Measurements from ENCODE around the gene UBE2G2. TPM values are rescaled to one million over a fixed set of nuclear protein-coding genes. Genes with fewer than 3 reads are reported as not detected.

Gene UBE2G2
- total RNA-seq, 1 donor: 75.3 TPM

DNA sequence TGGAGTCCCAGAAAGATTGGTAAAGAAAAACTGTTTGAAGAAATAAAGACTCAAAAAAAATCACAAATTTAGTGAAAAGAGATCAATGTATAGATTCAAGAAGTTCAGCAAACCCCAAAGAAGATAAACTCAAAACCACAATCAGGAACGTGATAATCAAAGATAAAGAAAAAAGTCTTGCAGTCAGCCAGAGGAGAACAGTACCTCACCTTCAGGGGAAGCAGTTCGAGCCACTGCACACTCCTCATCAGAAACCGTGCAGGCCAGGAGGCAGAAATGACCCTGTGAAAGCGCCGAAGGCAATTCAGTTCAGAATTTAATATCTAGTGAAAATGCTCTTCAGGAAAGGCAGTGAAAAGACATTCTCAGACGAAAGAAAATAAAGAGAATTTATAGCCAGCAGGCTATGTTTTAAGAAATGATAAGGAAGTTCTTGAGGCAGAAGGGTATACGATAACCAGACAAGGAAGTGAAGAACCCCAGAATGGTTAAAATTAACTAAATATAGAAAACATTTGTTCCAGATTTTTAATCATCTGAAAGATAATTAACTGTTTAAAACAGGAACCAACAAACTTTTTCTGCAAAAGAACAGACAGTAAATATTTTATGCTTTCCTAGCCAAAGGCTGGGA lies 29.7 kb upstream of the UBE2G2 start:
- DNase-seq (ENCODE audit: insufficient read length, low spot score, missing footprints): peak; percentile 46
- Histone ChIP-seq H3K27ac (ENCODE audit: low read depth, low read length) (no peak overlapping the region), H4K20me1 (ENCODE audit: insufficient read depth, low read length) (no peaks in the 10 kb centered on the region), H3K27me3 (ENCODE audit: insufficient read depth, low read length) (no peaks in the 10 kb centered on the region), H2AFZ (ENCODE audit: low read length) (no peak overlapping the region), H3K4me1 (ENCODE audit: insufficient read depth, low read length) (no peaks in the 10 kb centered on the region), H3K36me3 (ENCODE audit: insufficient read depth, low read length) (no peaks in the 10 kb centered on the region), H3K4me2 (ENCODE audit: insufficient read depth, low read length) (no peak overlapping the region), H3K79me2 (ENCODE audit: insufficient read depth, low read length) (no peaks in the 10 kb centered on the region), H3K4me3 (ENCODE audit: insufficient read depth, low read length) (no peak overlapping the region), H3K9me3 (ENCODE audit: low read depth, low read length) (peaks cover 10% of the 10 kb centered on the region)
- TF ChIP-seq, protein P1, sequence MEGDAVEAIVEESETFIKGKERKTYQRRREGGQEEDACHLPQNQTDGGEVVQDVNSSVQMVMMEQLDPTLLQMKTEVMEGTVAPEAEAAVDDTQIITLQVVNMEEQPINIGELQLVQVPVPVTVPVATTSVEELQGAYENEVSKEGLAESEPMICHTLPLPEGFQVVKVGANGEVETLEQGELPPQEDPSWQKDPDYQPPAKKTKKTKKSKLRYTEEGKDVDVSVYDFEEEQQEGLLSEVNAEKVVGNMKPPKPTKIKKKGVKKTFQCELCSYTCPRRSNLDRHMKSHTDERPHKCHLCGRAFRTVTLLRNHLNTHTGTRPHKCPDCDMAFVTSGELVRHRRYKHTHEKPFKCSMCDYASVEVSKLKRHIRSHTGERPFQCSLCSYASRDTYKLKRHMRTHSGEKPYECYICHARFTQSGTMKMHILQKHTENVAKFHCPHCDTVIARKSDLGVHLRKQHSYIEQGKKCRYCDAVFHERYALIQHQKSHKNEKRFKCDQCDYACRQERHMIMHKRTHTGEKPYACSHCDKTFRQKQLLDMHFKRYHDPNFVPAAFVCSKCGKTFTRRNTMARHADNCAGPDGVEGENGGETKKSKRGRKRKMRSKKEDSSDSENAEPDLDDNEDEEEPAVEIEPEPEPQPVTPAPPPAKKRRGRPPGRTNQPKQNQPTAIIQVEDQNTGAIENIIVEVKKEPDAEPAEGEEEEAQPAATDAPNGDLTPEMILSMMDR (IDR thresholded peaks at IDR 0.05; ENCODE audit: extremely low read depth, low read depth, low read length): no peak

DNA sequence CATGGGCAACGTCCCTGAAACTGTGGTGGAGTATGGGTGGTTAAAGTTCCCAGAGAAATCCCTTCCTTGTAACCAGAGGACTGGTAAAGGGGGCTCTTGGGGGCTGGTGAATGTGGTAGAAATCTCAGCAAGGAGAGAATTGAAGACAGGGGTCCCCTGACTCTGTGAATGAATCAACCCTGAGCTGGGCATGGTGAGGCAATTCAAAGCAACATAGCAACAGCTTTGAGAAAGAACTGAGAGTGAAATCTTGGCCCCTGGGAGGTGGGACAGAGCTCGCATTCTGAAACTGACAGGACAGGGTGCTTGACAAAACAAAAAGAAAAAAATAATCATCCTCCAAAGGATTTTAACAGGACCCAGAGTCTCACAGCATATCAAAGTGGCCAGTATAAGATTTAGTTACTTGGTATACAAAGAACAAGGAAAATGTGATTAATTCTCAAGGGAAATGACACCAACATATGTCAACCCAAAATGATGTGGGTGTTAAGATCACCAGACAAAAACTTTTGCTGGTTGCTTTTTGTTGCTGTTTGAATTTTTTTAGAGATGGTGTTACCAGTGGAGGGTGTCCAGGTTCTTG lies 28.0 kb upstream of the UBE2G2 start:
- H3K4me3 ChIP-seq (ENCODE audit: insufficient read depth, low read length): no peak overlapping the region
- no peak overlapping the region for H2AFZ ChIP-seq (ENCODE audit: low read length)
- no peak overlapping the region for H3K27ac ChIP-seq (ENCODE audit: low read depth, low read length)
- peaks cover 10% of the 10 kb centered on the region for H3K9me3 ChIP-seq (ENCODE audit: low read depth, low read length)
- peaks cover 3% of the 10 kb centered on the region for H3K27me3 ChIP-seq (ENCODE audit: insufficient read depth, low read length)
- TF ChIP-seq, protein P1 (IDR thresholded peaks at IDR 0.05; ENCODE audit: extremely low read depth, low read depth, low read length): no peak
- DNase-seq (ENCODE audit: insufficient read length, low spot score, missing footprints): no peak
- H3K4me2 ChIP-seq (ENCODE audit: insufficient read depth, low read length): no peak overlapping the region
- H3K36me3 ChIP-seq (ENCODE audit: insufficient read depth, low read length): no peaks in the 10 kb centered on the region
- no peaks in the 10 kb centered on the region for H4K20me1 ChIP-seq (ENCODE audit: insufficient read depth, low read length)
- no peaks in the 10 kb centered on the region for H3K4me1 ChIP-seq (ENCODE audit: insufficient read depth, low read length)
- H3K79me2 ChIP-seq (ENCODE audit: insufficient read depth, low read length): no peaks in the 10 kb centered on the region

DNA sequence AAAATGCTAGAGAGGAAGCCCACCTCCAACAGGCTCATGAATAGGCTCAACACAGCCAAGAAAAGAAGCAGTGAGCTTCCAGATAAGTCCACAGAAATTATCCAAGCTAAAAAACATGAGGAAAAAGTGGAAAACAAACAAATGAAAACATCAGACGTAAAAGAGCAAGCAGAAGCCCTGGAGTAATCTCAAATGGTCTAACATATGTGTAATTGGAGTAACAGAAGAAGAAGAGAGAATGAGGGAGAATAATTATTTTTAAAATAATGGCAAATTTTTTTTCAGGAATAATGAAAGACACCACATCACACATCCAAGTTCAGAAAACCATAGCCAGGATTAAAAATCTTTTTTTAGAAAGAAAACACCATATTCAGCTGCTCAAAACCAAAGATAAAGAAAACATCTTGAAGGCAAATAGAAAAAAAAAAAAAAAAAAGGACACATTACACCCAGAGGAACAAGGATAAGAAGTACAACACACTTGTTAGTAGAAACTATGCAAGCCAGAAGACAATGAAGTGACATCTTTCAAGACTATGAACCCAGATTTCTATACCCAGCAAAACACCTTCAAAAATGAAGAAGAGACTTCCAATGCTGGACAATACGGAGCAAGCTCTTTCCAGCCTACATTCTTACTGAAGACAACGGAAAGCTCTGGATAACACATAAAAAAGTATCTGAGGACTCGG lies 26.9 kb upstream of the UBE2G2 start:
- TF ChIP-seq, protein P1 (IDR thresholded peaks at IDR 0.05; ENCODE audit: extremely low read depth, low read depth, low read length): no peak
- no peaks in the 10 kb centered on the region for H3K79me2 ChIP-seq (ENCODE audit: insufficient read depth, low read length)

DNA sequence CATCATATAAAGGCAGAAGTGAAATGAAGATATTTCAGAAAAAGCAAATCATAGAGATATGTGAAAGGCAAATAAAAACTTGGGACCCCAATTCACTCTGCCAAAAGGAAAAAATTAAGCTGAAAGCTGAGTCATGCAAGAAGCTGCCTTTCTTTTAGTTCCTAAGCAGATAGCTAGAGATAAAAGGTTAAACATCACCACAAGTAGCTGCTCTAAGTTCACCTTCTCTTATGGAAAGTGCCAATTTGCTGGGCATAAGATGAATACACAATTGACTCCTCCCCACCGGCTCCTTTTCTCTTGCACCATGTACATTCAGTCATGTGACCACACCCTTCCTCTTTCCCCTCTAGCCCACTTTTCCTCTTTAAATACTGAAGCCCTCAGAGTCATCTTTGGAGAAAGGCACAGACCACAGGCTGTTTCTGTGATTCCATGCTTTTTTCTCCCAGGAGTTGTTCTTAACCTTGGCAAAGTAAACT lies 21.6 kb upstream of the UBE2G2 start:
- Histone ChIP-seq H3K27me3 (ENCODE audit: insufficient read depth, low read length) (peaks cover 3% of the 10 kb centered on the region), H3K9me3 (ENCODE audit: low read depth, low read length) (peaks cover 18% of the 10 kb centered on the region), H3K36me3 (ENCODE audit: insufficient read depth, low read length) (no peaks in the 10 kb centered on the region)

More for the DNA sequence above, 26.9 kb upstream of the UBE2G2 start:
- no peak overlapping the region for H3K27ac ChIP-seq (ENCODE audit: low read depth, low read length)
- no peaks in the 10 kb centered on the region for H3K36me3 ChIP-seq (ENCODE audit: insufficient read depth, low read length)
- no peak overlapping the region for H3K4me2 ChIP-seq (ENCODE audit: insufficient read depth, low read length)
- H3K4me1 ChIP-seq (ENCODE audit: insufficient read depth, low read length): no peaks in the 10 kb centered on the region
- peak; percentile 31 for DNase-seq (ENCODE audit: insufficient read length, low spot score, missing footprints)
- peaks cover 3% of the 10 kb centered on the region for H3K27me3 ChIP-seq (ENCODE audit: insufficient read depth, low read length)
- peaks cover 10% of the 10 kb centered on the region for H3K9me3 ChIP-seq (ENCODE audit: low read depth, low read length)
- no peaks in the 10 kb centered on the region for H4K20me1 ChIP-seq (ENCODE audit: insufficient read depth, low read length)
- H2AFZ ChIP-seq (ENCODE audit: low read length): no peak overlapping the region
- no peak overlapping the region for H3K4me3 ChIP-seq (ENCODE audit: insufficient read depth, low read length)

More for the DNA sequence above, 21.6 kb upstream of the UBE2G2 start:
- Histone ChIP-seq H3K4me1 (ENCODE audit: insufficient read depth, low read length) (peaks cover 3% of the 10 kb centered on the region), H2AFZ (ENCODE audit: low read length) (no peak overlapping the region), H3K4me2 (ENCODE audit: insufficient read depth, low read length) (no peak overlapping the region), H4K20me1 (ENCODE audit: insufficient read depth, low read length) (no peaks in the 10 kb centered on the region), H3K27ac (ENCODE audit: low read depth, low read length) (no peak overlapping the region), H3K4me3 (ENCODE audit: insufficient read depth, low read length) (no peak overlapping the region), H3K79me2 (ENCODE audit: insufficient read depth, low read length) (no peaks in the 10 kb centered on the region)
- DNase-seq (ENCODE audit: insufficient read length, low spot score, missing footprints): no peak
- TF ChIP-seq, protein P1 (IDR thresholded peaks at IDR 0.05; ENCODE audit: extremely low read depth, low read depth, low read length): no peak

Measured in osteoblast (primary cell).